Measurements from ENCODE around the gene ZNF76.
"Not testable (repeated sequence)": the region's sequence is repeated elsewhere in the genome, so short reads cannot be mapped to it uniquely, and the experiment has no call there.

The ZNF76 gene

GRCh38 chr6:35308543-35308942, 49.0 kb downstream of the ZNF76 start:
- H3K27me3 ChIP-seq (replicated peaks; ENCODE audit: control insufficient read depth, insufficient read depth, low read length, poor library complexity, severe bottlenecking); DNase-seq; H3K9me3 ChIP-seq (ENCODE audit: control insufficient read depth, low read length); H3K4me3 ChIP-seq (ENCODE audit: insufficient read depth, low read depth, low read length, poor library complexity, severe bottlenecking): not testable (repeated sequence)
- Histone ChIP-seq H3K36me3 (ENCODE audit: control insufficient read depth, insufficient read depth, low read length) (peaks cover 18% of the 10 kb centered on the region), H3K27ac (ENCODE audit: insufficient read depth, low read length, poor library complexity, severe bottlenecking) (peak overlapping the region; percentile 83), H3K4me1 (ENCODE audit: control insufficient read depth, insufficient read depth, low read length, poor library complexity, severe bottlenecking) (peaks cover 81% of the 10 kb centered on the region)

- no peak for DNase-seq
- Histone ChIP-seq H3K4me1 (ENCODE audit: control insufficient read depth, insufficient read depth, low read length, poor library complexity, severe bottlenecking) (peaks cover 73% of the 10 kb centered on the region), H3K9me3 (ENCODE audit: control insufficient read depth, low read length) (no peaks in the 10 kb centered on the region), H3K36me3 (ENCODE audit: control insufficient read depth, insufficient read depth, low read length) (peaks cover 13% of the 10 kb centered on the region), H3K27ac (ENCODE audit: insufficient read depth, low read length, poor library complexity, severe bottlenecking) (peak overlapping the region; percentile 83), H3K4me3 (ENCODE audit: insufficient read depth, low read depth, low read length, poor library complexity, severe bottlenecking) (peak overlapping the region; percentile 5), H3K27me3 (replicated peaks; ENCODE audit: control insufficient read depth, insufficient read depth, low read length, poor library complexity, severe bottlenecking) (no peaks in the 10 kb centered on the region)
These were observed 50.2 kb downstream of the ZNF76 start for GRCh38 chr6:35309611-35310264.

- no peak for DNase-seq
- peaks cover 69% of the 10 kb centered on the region for H3K4me1 ChIP-seq (ENCODE audit: control insufficient read depth, insufficient read depth, low read length, poor library complexity, severe bottlenecking)
- peak overlapping the region; percentile 54 for H3K4me3 ChIP-seq (ENCODE audit: insufficient read depth, low read depth, low read length, poor library complexity, severe bottlenecking)
- H3K27ac ChIP-seq (ENCODE audit: insufficient read depth, low read length, poor library complexity, severe bottlenecking), result peak overlapping the region; percentile 83
- no peaks in the 10 kb centered on the region for H3K27me3 ChIP-seq (replicated peaks; ENCODE audit: control insufficient read depth, insufficient read depth, low read length, poor library complexity, severe bottlenecking)
- no peaks in the 10 kb centered on the region for H3K9me3 ChIP-seq (ENCODE audit: control insufficient read depth, low read length)
- peaks cover 13% of the 10 kb centered on the region for H3K36me3 ChIP-seq (ENCODE audit: control insufficient read depth, insufficient read depth, low read length)
These were observed 50.8 kb downstream of the ZNF76 start for GRCh38 chr6:35310265-35310831.

DNA sequence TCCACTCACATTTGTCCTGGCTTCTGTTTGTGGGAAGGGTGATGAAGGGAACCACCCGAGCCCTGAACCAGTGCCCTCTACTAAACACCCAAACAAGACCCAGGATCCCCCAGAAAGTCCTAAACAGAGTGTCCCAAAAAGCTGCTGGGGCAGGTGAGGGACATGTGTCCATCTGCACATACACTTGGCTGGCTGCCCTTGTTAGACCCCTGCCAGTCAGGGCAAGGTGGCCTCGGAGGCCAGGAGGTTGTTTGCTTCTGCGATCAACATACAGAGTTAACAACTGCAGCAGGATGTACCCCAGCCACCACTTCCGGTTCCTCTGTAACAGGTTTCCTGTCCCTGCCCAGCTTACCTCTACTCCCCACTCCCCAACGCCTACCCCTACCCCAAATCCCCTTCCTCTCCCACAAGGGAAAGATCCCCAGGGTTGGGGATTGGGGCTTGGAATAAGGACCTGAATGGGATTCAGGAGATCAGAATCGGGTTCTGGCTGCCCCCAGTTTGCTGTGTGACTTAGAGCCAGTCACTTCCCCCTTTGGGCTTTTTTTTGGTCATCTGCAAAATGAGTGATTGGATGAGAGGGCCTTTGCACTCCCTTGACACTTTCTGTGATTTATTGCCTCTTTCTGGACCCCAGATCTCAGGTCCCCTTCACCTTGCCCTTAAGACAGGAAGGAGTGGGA, 52.0 kb downstream of the ZNF76 start:
- Histone ChIP-seq H3K36me3 (ENCODE audit: control insufficient read depth, insufficient read depth, low read length) (peaks cover 18% of the 10 kb centered on the region), H3K9me3 (ENCODE audit: control insufficient read depth, low read length) (no peaks in the 10 kb centered on the region), H3K27me3 (replicated peaks; ENCODE audit: control insufficient read depth, insufficient read depth, low read length, poor library complexity, severe bottlenecking) (no peaks in the 10 kb centered on the region), H3K27ac (ENCODE audit: insufficient read depth, low read length, poor library complexity, severe bottlenecking) (peak overlapping the region; percentile 83), H3K4me1 (ENCODE audit: control insufficient read depth, insufficient read depth, low read length, poor library complexity, severe bottlenecking) (peaks cover 70% of the 10 kb centered on the region), H3K4me3 (ENCODE audit: insufficient read depth, low read depth, low read length, poor library complexity, severe bottlenecking) (peak overlapping the region; percentile 54)
- DNase-seq, result peak in 2 of 3 donors; percentile 41 to 50

- no peaks in the 10 kb centered on the region for H3K27me3 ChIP-seq (replicated peaks; ENCODE audit: control insufficient read depth, insufficient read depth, low read length, poor library complexity, severe bottlenecking)
- no peak for DNase-seq
- H3K9me3 ChIP-seq (ENCODE audit: control insufficient read depth, low read length), result no peaks in the 10 kb centered on the region
- H3K4me1 ChIP-seq (ENCODE audit: control insufficient read depth, insufficient read depth, low read length, poor library complexity, severe bottlenecking), result peaks cover 67% of the 10 kb centered on the region
- peak overlapping the region; percentile 54 for H3K4me3 ChIP-seq (ENCODE audit: insufficient read depth, low read depth, low read length, poor library complexity, severe bottlenecking)
- peak overlapping the region; percentile 83 for H3K27ac ChIP-seq (ENCODE audit: insufficient read depth, low read length, poor library complexity, severe bottlenecking)
- peaks cover 22% of the 10 kb centered on the region for H3K36me3 ChIP-seq (ENCODE audit: control insufficient read depth, insufficient read depth, low read length)
These were observed 52.7 kb downstream of the ZNF76 start for GRCh38 chr6:35312076-35312800.

DNA sequence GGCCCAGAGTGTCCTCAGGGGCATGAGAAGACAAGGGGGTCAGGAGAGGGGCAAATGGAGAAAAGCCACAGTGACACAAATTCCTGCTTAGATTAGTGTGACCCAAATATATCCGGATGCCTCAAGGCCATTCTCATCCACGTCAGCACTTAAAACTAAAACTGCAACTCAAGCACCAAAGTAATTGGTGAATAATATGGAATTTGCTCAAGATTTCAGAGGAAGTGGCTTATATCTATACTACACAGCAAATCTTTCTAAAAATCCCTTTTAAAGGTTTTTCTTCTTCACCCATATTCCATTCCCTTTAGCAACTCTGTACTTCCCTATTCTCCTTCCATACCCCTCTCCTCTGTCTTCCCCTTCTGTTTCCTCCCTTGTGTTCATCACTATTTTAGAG, 53.3 kb downstream of the ZNF76 start:
- Histone ChIP-seq H3K4me1 (ENCODE audit: control insufficient read depth, insufficient read depth, low read length, poor library complexity, severe bottlenecking) (peaks cover 62% of the 10 kb centered on the region), H3K27ac (ENCODE audit: insufficient read depth, low read length, poor library complexity, severe bottlenecking) (peak overlapping the region; percentile 83), H3K36me3 (ENCODE audit: control insufficient read depth, insufficient read depth, low read length) (peaks cover 24% of the 10 kb centered on the region), H3K4me3 (ENCODE audit: insufficient read depth, low read depth, low read length, poor library complexity, severe bottlenecking) (no peak overlapping the region), H3K27me3 (replicated peaks; ENCODE audit: control insufficient read depth, insufficient read depth, low read length, poor library complexity, severe bottlenecking) (no peaks in the 10 kb centered on the region), H3K9me3 (ENCODE audit: control insufficient read depth, low read length) (no peaks in the 10 kb centered on the region)
- no peak for DNase-seq

GRCh38 chr6:35317483-35318195, 58.1 kb downstream of the ZNF76 start:
- Histone ChIP-seq H3K27ac (ENCODE audit: insufficient read depth, low read length, poor library complexity, severe bottlenecking) (peak overlapping the region; percentile 17), H3K36me3 (ENCODE audit: control insufficient read depth, insufficient read depth, low read length) (peaks cover 64% of the 10 kb centered on the region)

GRCh38 chr6:35318196-35319171, 58.9 kb downstream of the ZNF76 start:
- no peak for DNase-seq
- Histone ChIP-seq H3K27ac (ENCODE audit: insufficient read depth, low read length, poor library complexity, severe bottlenecking) (peak overlapping the region; percentile 12), H3K4me3 (ENCODE audit: insufficient read depth, low read depth, low read length, poor library complexity, severe bottlenecking) (no peak overlapping the region), H3K36me3 (ENCODE audit: control insufficient read depth, insufficient read depth, low read length) (peaks cover 73% of the 10 kb centered on the region), H3K27me3 (replicated peaks; ENCODE audit: control insufficient read depth, insufficient read depth, low read length, poor library complexity, severe bottlenecking) (no peaks in the 10 kb centered on the region), H3K4me1 (ENCODE audit: control insufficient read depth, insufficient read depth, low read length, poor library complexity, severe bottlenecking) (peaks cover 11% of the 10 kb centered on the region), H3K9me3 (ENCODE audit: control insufficient read depth, low read length) (no peaks in the 10 kb centered on the region)

More at GRCh38 chr6:35317483-35318195, 58.1 kb downstream of the ZNF76 start:
- H3K27me3 ChIP-seq (replicated peaks; ENCODE audit: control insufficient read depth, insufficient read depth, low read length, poor library complexity, severe bottlenecking), result no peaks in the 10 kb centered on the region
- no peak overlapping the region for H3K4me3 ChIP-seq (ENCODE audit: insufficient read depth, low read depth, low read length, poor library complexity, severe bottlenecking)
- H3K4me1 ChIP-seq (ENCODE audit: control insufficient read depth, insufficient read depth, low read length, poor library complexity, severe bottlenecking), result peaks cover 18% of the 10 kb centered on the region
- no peaks in the 10 kb centered on the region for H3K9me3 ChIP-seq (ENCODE audit: control insufficient read depth, low read length)
- DNase-seq, result no peak

Data from effector memory CD4-positive, alpha-beta T cell (primary cell).